NCI-H2196 (cell line): Measurements from ENCODE around the gene ITPR2.

Source experiments
- DNase-seq: peaks from one replicate; lab custom pipeline; 2025; ENCODE audit not compliant: unreplicated experiment; lab: John Stamatoyannopoulos, UW

Gene ITPR2

DNA sequence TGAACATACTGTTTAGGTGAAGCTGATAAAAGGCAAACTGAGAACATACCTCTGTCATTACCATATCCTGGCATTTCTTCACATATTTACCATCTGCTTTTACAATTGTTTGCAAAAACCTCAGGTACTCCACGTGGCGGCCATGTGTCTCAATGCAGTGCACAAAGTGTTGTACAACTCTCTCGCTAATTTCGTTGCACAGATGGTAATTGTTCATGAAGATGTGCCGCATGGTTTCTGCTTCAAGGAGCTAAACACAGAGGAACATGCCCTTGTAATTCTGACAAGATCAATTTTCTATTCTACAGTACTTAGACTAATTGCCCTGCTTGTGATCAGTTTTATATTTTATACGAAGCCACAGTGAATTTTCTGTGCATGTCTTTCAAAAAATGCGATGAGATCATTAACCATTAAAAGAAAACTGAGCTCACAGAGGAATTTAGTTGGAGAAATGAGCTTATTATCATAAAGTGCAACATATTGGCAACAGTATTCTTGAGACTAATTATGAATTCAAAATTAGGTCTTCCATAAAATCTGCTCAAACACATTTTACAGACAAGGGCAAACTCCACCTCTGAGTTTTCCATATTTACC lies 233.8 kb downstream of the ITPR2 start:
- DNase-seq, result no peak

DNA sequence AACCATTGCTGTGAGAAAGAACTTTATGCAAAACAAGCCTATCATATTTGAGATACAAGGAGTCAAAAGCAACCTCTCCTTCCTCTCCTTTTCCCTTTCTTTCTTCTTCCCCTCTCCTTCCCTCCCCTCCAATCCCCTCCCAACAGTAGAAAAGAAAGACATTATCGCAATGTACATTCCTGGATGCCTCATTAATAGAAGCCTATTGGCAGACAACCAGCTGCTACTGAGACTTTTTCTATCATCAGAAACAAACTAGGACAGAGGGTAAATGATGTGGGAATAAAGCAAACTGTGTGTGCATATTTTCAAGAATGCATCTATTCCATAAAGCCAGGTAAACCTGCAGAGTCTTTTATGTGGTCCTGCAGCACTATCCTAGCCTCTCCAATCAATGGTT lies 237.2 kb downstream of the ITPR2 start:
- no peak for DNase-seq

GRCh38 chr12:26580619-26581018 lies 252.4 kb downstream of the ITPR2 start:
- no peak for DNase-seq

DNA sequence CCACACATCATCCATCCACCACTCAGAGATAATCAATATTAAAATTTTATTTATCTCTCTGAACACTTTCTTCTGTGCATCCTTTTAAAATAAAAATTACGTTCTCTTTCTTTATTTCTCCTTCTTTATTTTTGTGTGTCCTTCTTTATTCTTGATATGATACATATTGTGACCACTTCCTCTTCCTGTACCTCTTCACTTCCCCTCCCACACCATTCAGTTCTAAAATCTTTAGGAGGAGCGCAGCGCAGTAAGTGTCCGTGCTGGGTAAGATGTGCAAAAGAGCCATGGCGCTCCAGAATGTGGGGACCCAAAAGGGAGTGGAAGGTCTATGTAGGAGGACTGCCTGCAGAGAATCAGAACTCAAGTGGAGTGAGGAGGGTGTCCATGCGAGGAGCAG lies 256.7 kb downstream of the ITPR2 start:
- DNase-seq, result no peak

- no peak for DNase-seq
Observed at GRCh38 chr12:26573225-26573909, 259.6 kb downstream of the ITPR2 start.

- DNase-seq, result no peak
Observed at GRCh38 chr12:26572137-26572536, 260.9 kb downstream of the ITPR2 start.

DNA sequence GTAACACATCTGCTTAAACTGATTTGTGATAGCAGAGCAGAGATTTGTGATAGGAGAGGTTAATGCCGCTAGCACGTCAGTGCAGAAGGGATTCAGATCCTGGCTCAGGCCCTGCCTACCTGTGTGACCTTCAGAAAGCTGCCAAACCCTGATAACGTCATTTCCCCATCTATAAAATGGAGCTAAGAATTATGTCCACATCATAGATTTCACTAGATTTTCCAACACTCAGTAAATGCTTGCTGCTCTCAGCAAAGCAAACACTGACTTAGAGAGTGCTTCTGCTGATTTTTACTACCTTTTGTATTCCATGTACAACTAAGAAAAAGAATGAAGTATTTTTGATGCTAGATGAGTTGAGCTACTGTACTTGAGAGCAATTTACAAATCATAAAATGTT lies 261.4 kb downstream of the ITPR2 start:
- DNase-seq, result no peak

GRCh38 chr12:26567126-26567525 lies 265.9 kb downstream of the ITPR2 start:
- no peak for DNase-seq

DNA sequence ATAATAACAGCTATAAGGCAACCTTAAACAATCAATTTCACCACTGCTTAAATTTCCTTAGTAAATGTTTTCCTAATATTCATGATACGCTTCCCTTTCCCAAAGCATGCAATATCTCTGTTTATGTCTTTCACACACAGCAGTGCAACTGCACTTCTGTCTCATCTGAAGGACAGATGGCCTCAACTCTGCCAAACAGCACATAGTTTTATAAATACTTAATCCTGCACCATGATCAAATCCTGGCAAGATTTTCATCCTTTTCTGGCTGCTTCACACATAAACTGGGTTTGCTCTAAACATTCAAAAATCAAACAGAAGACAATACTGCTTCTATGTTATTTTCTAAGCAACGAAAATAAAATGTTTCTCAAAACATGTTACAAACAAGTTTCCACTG lies 266.3 kb downstream of the ITPR2 start:
- DNase-seq, result no peak

DNA sequence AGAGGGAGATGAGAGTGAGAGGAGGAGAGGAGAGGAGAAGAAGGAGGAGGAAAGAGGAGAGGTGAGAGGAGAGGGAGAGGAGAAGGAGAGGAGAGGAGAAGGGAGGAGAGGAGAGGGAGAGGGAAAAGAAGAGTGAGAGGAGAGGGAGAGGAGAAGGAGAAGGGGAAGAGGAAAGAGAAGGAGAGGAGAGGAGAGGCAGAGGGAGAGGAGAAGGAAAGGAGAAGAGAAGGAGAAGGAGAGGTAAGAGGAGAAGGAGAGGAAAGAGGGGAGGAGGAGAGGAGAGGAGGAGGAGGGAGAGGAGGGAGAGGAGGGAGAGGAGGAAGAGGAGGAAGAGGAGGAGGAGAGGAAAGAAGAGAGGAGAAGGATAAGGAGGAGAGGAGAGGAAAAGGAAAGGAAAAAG lies 266.8 kb downstream of the ITPR2 start:
- no peak for DNase-seq

DNA sequence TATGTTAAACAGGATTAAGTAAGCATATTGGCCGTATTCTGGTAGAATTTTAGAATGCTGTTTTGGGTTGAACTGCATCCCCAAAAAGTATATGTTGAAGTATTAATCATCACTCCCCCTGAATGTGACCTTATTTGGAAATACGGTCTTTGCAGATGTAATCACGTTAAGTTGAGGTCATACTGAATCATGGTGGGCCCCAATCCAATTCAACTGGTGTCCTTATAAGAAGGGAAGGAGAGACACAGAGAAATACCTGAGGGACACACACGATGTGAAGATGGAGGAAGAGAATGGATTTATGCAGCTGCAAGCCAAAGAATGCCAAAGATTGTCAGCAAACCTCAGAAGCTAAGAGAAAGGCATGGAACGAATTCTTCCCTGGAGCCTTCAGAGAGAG lies 268.6 kb downstream of the ITPR2 start:
- DNase-seq, result no peak

- no peak for DNase-seq
Observed at GRCh38 chr12:26563552-26563951, 269.4 kb downstream of the ITPR2 start.

DNA sequence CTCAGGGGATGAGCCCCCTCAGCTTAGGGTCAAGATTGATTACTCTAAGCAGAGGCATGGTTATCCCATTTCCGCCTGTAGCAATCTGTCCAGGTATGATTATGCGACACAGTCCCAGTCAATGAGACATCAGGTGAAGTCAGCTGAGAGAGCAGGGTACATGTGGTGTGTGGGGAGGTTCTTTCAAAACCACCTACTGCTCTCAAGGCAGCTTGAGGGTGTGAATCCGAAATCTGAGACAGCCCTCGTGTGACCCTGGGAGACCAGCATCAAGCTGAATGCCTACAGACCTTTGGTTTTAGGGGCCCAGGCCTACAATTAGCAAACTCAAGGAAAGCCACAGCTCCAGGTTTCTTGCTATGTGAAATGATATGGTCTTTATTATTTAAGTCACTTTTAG lies 275.7 kb downstream of the ITPR2 start:
- no peak for DNase-seq

DNA sequence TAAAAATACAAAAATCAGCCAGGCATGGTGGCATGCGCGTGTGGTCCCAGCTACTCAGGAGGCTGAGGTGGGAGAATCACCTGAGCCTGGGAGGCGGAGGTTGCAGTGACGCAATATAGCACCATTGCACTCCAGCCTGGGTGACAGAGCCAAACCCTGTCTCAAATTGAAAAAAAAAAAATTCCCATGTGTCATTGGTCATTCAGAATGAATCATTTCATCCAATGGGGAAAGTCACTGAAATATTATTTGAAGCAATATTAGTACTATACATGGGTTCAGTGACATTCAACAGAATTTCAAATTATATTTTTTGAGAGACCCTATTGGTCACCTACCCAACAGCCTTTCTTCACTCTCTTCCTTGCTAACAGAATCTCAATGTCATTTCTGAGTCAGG lies 276.1 kb downstream of the ITPR2 start:
- DNase-seq, result no peak

GRCh38 chr12:26555139-26555538 lies 277.9 kb downstream of the ITPR2 start:
- no peak for DNase-seq

GRCh38 chr12:26554332-26554731 lies 278.7 kb downstream of the ITPR2 start:
- no peak for DNase-seq

DNA sequence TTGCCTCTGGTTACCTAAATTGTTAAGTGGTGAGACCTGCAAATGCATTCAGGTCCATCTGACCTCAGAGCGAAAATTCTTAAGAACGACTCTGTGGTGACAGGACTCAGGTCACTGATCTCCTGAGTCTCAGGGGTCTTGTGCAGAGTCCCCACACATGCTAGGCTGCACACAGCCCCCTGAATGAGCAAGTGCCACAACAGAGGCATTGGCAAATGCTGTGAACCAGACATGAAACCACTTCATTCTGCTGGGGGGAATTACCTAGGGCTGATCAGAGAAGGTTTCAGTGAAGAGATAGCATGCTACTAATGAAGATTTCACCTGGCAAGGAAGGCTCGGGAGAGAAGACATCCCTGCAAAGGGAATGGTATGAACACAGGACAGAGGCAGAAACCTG lies 281.6 kb downstream of the ITPR2 start:
- no peak for DNase-seq

GRCh38 chr12:26548227-26548626 lies 284.8 kb downstream of the ITPR2 start:
- DNase-seq, result no peak

GRCh38 chr12:26546535-26547314 lies 286.3 kb downstream of the ITPR2 start:
- no peak for DNase-seq

GRCh38 chr12:26539131-26539530 lies 293.9 kb downstream of the ITPR2 start:
- no peak for DNase-seq

- DNase-seq, result no peak
Observed at GRCh38 chr12:26537651-26538050, 295.3 kb downstream of the ITPR2 start.

- DNase-seq, result no peak
Observed at GRCh38 chr12:26537126-26537525, 295.9 kb downstream of the ITPR2 start.
